NCI-H2227 treated with DMSO at 0.1 percent for 48 hours (cell line): Measurements from ENCODE around the gene URAD.
"Not testable (repeated sequence)": the region's sequence is repeated elsewhere in the genome, so short reads cannot be mapped to it uniquely, and the experiment has no call there.

Experiments
- DNase-seq: peaks from one replicate; lab custom pipeline; 2025; lab: John Stamatoyannopoulos, UW

Gene URAD

GRCh38 chr13:27970382-27971235, 17.9 kb downstream of the URAD start:
- no peak for DNase-seq

DNA sequence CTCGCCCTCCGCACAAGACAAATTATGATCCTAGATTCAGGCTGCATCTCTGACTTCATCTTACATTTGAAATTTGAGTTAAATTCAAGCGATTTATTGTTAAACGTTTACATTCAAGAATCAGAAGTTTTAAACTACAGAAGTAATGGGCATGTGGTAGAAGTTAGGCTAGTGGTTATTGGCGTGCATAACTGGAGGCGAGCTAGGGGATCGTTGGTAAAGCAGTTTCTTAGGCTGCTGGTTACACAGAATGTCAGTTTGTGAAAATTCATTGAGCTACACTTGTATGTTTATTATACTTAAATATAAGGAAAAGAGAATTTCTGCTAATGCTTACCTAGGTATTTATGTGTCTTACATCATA, 18.6 kb downstream of the URAD start:
- no peak for DNase-seq

GRCh38 chr13:27969082-27969865, 19.2 kb downstream of the URAD start, which contains the start of gene CDX2:
Gene CDX2 (minus strand): TSS chr13:27969315. CDS start chr13:27969006, 309 bp downstream.
- DNase-seq: no peak

- DNase-seq: no peak
These were observed 20.0 kb downstream of the URAD start for GRCh38 chr13:27968316-27969081.

DNA sequence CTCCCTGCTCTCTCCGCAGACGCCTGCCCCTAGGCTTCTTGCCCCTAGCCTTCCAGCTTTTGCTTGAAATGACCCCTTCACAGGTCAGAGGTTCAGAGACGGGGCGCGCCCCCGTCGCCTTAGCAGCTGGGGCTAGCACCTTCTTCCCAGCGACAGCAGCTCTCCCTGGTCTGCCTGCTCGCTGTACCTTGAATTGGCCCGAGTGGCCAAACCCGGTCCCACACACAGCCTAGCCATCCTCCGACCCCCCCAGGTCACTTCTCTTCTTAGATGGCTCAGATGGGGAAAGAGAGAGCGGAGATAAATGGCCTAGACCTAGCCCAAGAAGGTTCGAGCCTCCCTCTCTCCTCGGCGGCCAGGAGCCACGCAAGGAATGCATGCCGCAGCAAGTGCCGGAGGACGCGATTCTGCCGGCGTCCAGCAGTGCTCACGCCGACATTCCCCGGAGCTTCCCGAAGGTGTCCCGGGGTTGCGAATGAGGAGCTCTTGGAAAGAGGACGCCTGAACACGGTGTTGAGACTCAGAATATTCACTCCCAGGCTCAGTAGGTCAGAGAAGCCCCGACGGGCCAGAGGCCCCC, 20.7 kb downstream of the URAD start:
- DNase-seq: no peak

DNA sequence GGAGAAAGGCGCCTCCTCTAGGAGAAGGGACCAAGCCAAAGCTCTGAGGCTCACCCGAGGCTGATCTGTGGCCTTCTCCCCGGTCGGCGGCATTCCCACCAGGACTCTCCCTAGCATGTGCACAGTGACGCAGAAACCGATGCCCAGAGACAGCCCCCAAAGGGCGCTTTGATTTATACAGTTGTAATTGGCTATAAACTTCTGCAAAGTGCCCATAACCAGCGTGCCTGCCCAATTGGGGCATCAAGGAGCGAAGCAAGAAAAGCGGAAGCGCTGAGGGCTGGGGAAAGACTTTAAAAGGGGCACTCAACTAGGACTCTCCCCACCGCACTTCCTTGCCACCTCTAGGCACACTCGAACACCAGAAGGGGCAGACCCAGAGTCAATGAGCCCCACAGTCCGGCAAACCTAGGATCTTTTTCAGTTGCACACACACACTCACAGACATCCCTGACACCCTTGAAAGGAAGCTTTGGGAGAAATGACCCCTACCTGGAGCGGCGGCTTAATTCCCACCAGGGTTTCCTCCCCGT, 21.2 kb downstream of the URAD start:
- DNase-seq: no peak

DNA sequence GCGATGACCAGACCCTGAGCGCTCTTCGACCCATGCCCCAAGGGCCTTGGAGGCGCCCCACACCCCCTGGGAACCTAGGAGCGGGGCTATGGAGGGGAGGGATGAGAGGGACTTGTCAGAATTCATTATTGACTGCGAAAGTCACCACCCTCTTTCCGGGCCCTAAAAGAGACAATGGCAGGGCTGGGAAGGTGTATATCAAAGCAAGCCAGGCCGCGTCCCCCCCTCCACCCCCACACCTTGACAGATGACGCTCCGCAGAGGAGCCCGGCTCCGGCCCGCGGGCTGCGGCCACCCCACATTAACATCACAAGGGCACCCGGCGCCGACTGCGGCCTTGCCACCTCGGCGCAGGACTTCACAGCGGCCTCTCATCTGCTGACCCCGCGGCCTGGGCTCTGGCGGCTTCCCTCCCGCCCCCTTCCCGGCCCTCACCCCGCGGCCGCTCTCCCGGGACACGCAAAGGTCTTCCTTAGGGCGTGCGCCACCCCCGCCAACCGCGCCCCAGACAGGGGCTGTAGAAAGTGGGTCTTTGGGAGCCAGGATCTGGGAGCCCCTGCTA, 21.8 kb downstream of the URAD start:
- DNase-seq: no peak

- no peak for DNase-seq
These were observed 22.5 kb downstream of the URAD start for GRCh38 chr13:27965740-27966640.

DNA sequence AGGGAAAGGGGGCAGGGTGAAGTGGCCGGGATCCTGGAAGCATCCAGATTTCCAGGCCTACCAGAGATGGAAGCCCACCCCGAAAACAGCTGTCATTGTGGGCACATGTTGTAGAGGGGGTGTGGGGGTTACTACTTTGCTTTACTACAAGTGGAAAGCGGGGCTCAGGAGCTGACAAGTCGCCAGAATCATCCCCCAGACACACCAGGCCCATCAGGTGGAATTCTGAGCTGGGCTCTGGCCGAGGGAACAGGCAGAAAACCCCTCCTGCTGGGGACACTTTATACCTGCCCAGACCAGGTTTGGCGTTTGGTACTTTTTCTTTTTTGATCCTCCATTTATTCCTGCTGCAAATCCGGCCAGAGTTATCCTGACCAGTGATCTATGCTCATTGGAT, 23.2 kb downstream of the URAD start:
- no peak for DNase-seq

GRCh38 chr13:27964741-27965323, 23.7 kb downstream of the URAD start:
- DNase-seq: no peak

- not testable (repeated sequence) for DNase-seq
These were observed 24.3 kb downstream of the URAD start for GRCh38 chr13:27964206-27964605.

GRCh38 chr13:27963491-27963890, 25.0 kb downstream of the URAD start:
- DNase-seq: no peak

DNA sequence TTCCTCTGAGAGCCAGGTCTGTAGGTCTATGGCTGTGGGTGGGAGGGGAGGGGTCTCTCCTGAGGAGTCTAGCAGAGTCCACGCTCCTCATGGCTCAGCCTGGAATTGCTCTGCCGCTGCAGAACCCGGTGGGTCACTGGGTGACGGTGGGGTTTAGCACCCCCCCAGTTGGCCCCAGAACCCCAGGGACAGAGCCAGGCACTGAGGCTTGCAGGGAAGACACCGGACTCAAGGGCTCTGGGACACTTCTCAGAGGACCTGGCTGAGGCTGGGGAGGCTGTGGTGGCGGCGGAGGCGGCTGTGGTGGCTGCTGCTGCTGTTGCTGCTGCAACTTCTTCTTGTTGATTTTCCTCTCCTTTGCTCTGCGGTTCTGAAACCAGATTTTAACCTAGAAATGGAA, 25.5 kb downstream of the URAD start:
- no peak for DNase-seq

DNA sequence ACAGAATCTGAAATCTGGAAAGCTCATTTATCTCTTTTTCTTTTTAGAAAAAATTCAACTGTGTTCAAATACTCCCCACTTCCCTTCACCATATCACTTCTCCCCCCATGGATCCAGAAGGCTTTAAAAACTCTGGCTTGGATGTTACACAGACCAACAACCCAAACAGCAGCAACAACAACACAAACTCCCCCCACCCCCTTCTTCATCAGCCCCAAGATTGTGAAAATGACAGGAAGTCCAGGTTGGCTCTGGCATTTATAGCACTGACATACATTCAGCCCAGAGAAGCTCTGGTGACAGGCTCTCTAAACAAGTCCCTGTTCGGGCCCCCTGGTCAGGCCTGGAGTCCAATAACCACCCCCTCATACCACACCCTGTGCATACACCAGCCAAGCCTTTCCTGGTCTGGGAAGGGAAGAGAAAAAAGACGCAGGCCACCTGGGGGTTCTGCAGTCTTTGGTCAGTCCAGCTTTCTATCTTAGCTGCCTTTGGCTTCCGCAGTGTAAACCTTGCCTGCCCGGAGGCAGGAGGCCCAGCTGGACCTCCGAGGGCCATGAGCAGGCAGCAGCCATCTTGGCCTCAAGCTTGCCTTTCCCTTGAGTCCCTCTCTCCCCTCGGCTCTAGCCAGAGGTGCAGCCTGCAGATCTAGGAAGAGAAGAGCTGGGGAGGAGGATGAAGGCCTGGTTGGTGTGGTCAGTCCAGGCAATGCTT, 26.2 kb downstream of the URAD start:
- no peak for DNase-seq

GRCh38 chr13:27961227-27962085, 27.0 kb downstream of the URAD start:
- DNase-seq: no peak

DNA sequence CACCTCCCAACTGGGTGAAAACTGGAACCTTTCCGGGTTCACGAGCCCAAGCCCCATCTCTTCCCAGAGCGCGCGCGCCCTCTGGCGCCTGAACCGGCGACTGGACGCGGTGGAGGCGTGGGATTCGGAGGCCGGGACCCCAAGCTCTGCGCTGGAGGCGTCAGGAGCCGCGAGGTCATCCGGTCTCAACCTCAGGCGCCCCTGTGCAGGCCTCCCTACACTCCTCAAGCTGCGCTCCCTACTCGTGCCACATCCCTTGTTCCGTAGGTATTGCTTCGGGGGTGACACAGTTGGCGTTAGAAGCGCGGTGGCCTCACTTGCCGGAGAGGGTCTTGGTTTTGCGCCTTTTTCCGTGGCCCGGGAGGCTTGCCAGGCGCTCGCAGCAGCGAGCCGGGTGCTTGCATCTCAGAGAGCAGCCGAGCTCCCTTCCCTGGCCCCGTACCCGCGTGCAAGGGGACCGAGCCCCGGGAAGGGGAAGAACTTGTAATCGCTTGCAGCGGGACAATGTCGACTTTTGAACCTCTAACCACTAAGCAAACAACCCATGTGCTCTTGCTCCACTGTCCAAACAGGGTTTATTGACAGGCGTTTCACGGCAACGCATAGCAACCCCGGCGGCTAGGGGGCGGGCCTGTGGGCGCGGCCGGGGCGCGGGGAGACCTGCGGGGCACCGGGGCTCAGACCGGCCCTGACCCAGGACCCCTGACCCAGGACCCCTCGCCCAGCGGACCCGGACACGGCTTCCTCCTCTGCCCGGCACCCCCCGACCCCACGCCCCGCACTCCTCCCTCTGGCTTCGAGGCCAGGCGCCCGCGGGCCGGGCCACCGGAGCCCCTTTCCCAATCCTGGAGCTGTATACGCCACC, 27.9 kb downstream of the URAD start:
- no peak for DNase-seq

DNA sequence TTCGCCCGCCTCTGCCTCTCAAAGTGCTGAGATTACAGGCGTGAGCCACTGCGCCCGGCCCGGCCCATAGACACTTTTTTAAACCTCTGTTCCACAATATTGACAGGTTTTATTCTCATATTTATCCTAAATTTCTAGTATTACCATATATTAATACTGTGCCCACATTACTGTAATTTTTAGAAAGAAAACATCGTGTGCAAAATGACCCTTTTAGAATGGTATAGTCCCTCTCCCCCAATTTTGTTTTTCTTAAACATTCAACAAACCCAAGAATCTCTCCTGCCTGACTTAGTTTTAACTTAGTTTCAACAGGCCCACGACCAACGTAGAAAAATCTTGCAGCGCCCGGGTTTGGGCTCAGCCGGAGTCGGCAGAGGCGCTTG, 28.5 kb downstream of the URAD start:
- no peak for DNase-seq
